HL-60 (cell line): ENCODE results near the gene JMJD1C.

ENCODE experiments used
- GABPA ChIP-seq: IDR thresholded peaks from 2 replicates; pipeline ENCODE4 v1.6.1; 2012; ENCODE audit warnings: low read depth
- TF ChIP-seq, protein P1 (sequence below): IDR thresholded peaks from one replicate; pipeline ENCODE4 v1.5.1; 2011; ENCODE audit warnings: low read length, control low read depth, inconsistent platforms; ENCODE audit not compliant: insufficient read depth

DNA sequence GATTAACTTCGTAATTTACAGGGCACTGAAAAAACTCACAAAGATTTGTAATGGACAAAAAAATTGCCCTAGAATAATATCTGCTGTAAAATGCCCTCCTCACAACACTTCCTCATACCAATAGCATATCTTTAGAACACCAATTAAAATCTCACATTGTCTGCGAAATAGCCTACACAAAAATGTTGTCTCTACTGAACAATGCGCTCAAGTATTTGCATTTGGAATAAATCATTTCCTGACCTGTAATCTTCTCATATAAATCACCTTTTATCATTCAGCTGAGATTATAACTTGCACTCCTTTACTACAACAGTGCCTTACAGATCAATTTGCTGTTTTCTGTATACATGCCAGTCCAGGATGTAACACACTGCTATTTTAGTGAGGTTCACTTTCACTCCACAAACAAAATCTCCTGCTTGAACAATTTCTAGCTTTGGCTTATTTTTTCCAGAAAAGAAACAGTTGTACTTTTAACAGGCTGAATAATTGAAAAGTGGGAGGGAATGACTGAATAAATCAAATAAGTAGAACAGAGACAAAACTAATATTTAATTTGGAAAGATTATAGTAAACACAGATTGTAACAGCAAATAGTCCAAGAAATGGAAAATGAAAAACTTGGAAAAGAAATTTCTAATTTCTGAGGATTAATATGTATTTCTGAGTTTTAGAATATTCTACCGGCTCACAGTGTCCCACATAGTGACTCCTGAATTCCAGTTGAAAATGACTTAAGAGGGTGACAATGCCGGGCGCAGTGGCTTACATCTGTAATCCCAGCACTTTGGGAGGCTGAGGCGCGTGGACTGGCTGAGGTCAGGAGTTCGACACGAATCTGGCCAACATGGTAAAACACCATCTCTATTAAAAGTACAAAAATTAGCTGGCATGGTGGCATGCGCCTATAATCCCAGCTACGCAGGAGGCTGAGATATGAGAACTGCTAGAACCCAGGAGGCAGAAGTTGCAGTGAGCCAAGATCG, 30.6 kb downstream of the JMJD1C start:
- TF ChIP-seq, protein P1, sequence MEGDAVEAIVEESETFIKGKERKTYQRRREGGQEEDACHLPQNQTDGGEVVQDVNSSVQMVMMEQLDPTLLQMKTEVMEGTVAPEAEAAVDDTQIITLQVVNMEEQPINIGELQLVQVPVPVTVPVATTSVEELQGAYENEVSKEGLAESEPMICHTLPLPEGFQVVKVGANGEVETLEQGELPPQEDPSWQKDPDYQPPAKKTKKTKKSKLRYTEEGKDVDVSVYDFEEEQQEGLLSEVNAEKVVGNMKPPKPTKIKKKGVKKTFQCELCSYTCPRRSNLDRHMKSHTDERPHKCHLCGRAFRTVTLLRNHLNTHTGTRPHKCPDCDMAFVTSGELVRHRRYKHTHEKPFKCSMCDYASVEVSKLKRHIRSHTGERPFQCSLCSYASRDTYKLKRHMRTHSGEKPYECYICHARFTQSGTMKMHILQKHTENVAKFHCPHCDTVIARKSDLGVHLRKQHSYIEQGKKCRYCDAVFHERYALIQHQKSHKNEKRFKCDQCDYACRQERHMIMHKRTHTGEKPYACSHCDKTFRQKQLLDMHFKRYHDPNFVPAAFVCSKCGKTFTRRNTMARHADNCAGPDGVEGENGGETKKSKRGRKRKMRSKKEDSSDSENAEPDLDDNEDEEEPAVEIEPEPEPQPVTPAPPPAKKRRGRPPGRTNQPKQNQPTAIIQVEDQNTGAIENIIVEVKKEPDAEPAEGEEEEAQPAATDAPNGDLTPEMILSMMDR, result no peak
- no peak for TF ChIP-seq GABPA
